ENCODE measurements around the gene ANKHD1. TPM values are rescaled to one million over a fixed set of nuclear protein-coding genes. Genes with fewer than 3 reads are reported as not detected.

The ANKHD1 gene
- total RNA-seq, 3 donors from 2014 or later (not counting 1 experiment from before 2014, with no cell fraction given): 225 to 239 (median 230) TPM

DNA sequence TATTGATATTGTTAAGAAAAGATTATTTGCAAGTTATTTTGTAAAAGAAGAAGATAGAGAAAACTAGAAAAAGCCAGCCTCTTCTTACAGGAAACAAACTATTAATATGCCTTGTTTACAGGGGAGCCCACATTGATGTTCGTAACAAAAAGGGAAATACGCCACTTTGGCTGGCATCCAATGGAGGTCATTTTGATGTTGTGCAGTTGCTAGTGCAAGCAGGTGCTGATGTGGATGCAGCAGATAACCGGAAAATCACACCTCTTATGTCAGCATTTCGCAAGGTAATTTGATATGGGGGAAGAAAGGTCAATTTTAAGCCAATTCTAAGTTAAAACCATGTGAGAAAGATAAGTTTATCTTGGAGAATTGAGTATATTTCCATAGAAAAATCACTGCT is 108.3 kb downstream of the ANKHD1 start:
- H3K4me3 ChIP-seq (ENCODE audit: low read length): no peak overlapping the region
- H3K27me3 Mint-ChIP-seq (ENCODE audit: low read depth in 2 of 2): no peaks in the 10 kb centered on the region
- H3K27me3 ChIP-seq (ENCODE audit: control insufficient read depth, insufficient read depth, low read length): no peaks in the 10 kb centered on the region
- no peaks in the 10 kb centered on the region for H3K4me1 ChIP-seq (ENCODE audit: control insufficient read depth, insufficient read depth, low read length)
- H3K9me3 ChIP-seq (ENCODE audit: control insufficient read depth, insufficient read depth, low read length): no peaks in the 10 kb centered on the region
- H3K27ac ChIP-seq (ENCODE audit: low read length): no peak overlapping the region
- TF ChIP-seq, protein P1, sequence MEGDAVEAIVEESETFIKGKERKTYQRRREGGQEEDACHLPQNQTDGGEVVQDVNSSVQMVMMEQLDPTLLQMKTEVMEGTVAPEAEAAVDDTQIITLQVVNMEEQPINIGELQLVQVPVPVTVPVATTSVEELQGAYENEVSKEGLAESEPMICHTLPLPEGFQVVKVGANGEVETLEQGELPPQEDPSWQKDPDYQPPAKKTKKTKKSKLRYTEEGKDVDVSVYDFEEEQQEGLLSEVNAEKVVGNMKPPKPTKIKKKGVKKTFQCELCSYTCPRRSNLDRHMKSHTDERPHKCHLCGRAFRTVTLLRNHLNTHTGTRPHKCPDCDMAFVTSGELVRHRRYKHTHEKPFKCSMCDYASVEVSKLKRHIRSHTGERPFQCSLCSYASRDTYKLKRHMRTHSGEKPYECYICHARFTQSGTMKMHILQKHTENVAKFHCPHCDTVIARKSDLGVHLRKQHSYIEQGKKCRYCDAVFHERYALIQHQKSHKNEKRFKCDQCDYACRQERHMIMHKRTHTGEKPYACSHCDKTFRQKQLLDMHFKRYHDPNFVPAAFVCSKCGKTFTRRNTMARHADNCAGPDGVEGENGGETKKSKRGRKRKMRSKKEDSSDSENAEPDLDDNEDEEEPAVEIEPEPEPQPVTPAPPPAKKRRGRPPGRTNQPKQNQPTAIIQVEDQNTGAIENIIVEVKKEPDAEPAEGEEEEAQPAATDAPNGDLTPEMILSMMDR (IDR thresholded peaks at IDR 0.05): no peak
- ATAC-seq: no peak
- no peak for DNase-seq
- peaks cover 6% of the 10 kb centered on the region for H3K36me3 Mint-ChIP-seq
- H3K4me3 Mint-ChIP-seq: no peak overlapping the region
- no peaks in the 10 kb centered on the region for H3K9me3 Mint-ChIP-seq
- peaks cover 78% of the 10 kb centered on the region for H3K36me3 ChIP-seq (ENCODE audit: control insufficient read depth, insufficient read depth, low read length)
- intact Hi-C loops (cut with micrococcal nuclease): no loop called here
- no peaks in the 10 kb centered on the region for H3K4me1 Mint-ChIP-seq
- 95% methylated on average over 4 of the region's 4 CpGs for WGBS (ENCODE audit: insufficient coverage)
- no peak overlapping the region for H3K27ac Mint-ChIP-seq

DNA sequence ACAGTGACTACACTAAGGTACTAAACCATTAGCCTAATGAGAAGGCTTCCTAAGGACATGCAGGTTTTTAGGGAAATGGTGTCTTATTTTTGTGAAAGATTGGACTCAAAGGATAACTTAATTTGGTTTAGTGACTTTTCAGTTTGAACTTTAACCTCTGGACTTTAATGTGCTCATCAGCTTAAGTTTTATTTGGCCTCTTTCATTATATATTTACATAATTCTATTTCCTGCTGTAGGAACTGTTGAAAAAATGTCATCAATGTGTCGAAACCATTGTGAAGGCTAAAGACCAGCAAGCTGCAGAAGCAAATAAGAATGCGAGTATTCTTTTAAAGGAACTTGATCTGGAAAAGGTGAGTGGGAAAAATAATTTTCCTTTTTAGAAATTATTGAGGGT is 111.5 kb downstream of the ANKHD1 start:
- H3K36me3 Mint-ChIP-seq: peaks cover 6% of the 10 kb centered on the region
- Histone ChIP-seq H3K4me1 (ENCODE audit: control insufficient read depth, insufficient read depth, low read length) (no peaks in the 10 kb centered on the region), H3K9me3 (ENCODE audit: control insufficient read depth, insufficient read depth, low read length) (no peaks in the 10 kb centered on the region), H3K27me3 (ENCODE audit: control insufficient read depth, insufficient read depth, low read length) (no peaks in the 10 kb centered on the region), H3K4me3 (ENCODE audit: low read length) (no peak overlapping the region), H3K36me3 (ENCODE audit: control insufficient read depth, insufficient read depth, low read length) (peaks cover 54% of the 10 kb centered on the region), H3K27ac (ENCODE audit: low read length) (no peak overlapping the region)
- no peak overlapping the region for H3K27ac Mint-ChIP-seq
- H3K9me3 Mint-ChIP-seq: no peaks in the 10 kb centered on the region
- DNase-seq (no peak), ATAC-seq (no peak)
- H3K4me3 Mint-ChIP-seq: no peak overlapping the region
- 98% methylated on average over 2 of the region's 2 CpGs for WGBS (ENCODE audit: insufficient coverage)
- H3K27me3 Mint-ChIP-seq (ENCODE audit: low read depth in 2 of 2): no peaks in the 10 kb centered on the region
- H3K4me1 Mint-ChIP-seq: no peaks in the 10 kb centered on the region
- TF ChIP-seq, protein P1 (IDR thresholded peaks at IDR 0.05): no peak
- intact Hi-C loops (cut with micrococcal nuclease): no loop called here

DNA sequence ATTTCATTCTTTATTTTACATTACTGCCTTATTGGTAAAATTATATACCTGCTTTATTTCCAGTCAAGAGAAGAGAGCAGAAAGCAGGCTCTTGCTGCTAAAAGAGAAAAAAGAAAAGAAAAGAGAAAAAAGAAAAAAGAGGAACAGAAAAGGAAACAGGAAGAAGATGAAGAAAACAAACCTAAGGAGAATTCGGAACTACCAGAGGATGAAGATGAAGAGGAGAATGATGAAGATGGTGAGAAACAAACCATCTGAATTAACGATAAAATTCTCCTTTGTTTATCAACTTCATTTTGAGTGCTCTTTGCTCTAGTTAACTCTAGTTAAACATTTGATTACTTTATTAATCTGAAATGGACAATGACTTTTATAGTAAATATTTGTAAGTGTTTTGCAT is 122.4 kb downstream of the ANKHD1 start:
- no peak for DNase-seq
- H3K4me3 ChIP-seq (ENCODE audit: low read length): no peak overlapping the region
- no peaks in the 10 kb centered on the region for H3K27me3 ChIP-seq (ENCODE audit: control insufficient read depth, insufficient read depth, low read length)
- no peak overlapping the region for H3K27ac ChIP-seq (ENCODE audit: low read length)
- Mint-ChIP-seq H3K27ac (peak overlapping the region; percentile 60 to 72), H3K27me3 (ENCODE audit: low read depth in 2 of 2) (no peaks in the 10 kb centered on the region), H3K4me3 (no peak overlapping the region), H3K4me1 (no peaks in the 10 kb centered on the region), H3K9me3 (no peaks in the 10 kb centered on the region), H3K36me3 (peaks cover 29% of the 10 kb centered on the region)
- H3K36me3 ChIP-seq (ENCODE audit: control insufficient read depth, insufficient read depth, low read length): peaks cover 43% of the 10 kb centered on the region
- whole genome bisulfite sequencing (ENCODE audit: insufficient coverage): no CpG with 5 or more reads among the region's 2 CpGs
- H3K9me3 ChIP-seq (ENCODE audit: control insufficient read depth, insufficient read depth, low read length): no peaks in the 10 kb centered on the region
- H3K4me1 ChIP-seq (ENCODE audit: control insufficient read depth, insufficient read depth, low read length): no peaks in the 10 kb centered on the region
- TF ChIP-seq, protein P1 (IDR thresholded peaks at IDR 0.05): no peak
- intact Hi-C loops (cut with micrococcal nuclease): no loop called here
- ATAC-seq: no peak

DNA sequence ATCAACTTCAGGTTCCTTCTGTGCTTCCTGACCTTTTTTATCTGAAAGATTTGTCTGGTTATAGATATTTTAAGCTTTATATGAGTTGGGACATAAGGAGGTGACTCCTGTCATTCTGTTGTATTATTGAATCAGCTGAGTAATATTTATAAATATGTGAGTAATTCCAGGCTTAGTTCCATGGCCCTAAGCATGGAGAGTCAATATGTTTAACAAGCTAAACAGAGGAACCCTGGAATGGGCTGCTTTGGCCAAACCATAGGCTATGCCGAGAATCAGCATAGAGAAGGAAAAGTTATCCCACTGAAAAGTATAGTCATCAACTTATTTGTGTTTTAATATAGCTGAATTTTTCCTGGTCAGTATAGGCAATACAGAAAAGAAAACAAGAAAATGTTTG is 138.6 kb downstream of the ANKHD1 start:
- Mint-ChIP-seq H3K9me3 (no peaks in the 10 kb centered on the region), H3K4me3 (no peak overlapping the region), H3K36me3 (no peaks in the 10 kb centered on the region), H3K27me3 (ENCODE audit: low read depth in 2 of 2) (no peaks in the 10 kb centered on the region), H3K27ac (peak overlapping the region in 1 of 2 donors; percentile 18), H3K4me1 (peaks cover 0 to 2% of the 10 kb centered on the region in 2 donors)
- intact Hi-C loops (cut with micrococcal nuclease): no loop called here
- no peaks in the 10 kb centered on the region for H3K4me1 ChIP-seq (ENCODE audit: control insufficient read depth, insufficient read depth, low read length)
- DNase-seq (no peak), ATAC-seq (no peak)
- no peaks in the 10 kb centered on the region for H3K9me3 ChIP-seq (ENCODE audit: control insufficient read depth, insufficient read depth, low read length)
- 88% methylated on average over 1 of the region's 1 CpG for WGBS (ENCODE audit: insufficient coverage)
- no peak overlapping the region for H3K27ac ChIP-seq (ENCODE audit: low read length)
- TF ChIP-seq, protein P1 (IDR thresholded peaks at IDR 0.05): no peak
- no peak overlapping the region for H3K4me3 ChIP-seq (ENCODE audit: low read length)
- no peaks in the 10 kb centered on the region for H3K27me3 ChIP-seq (ENCODE audit: control insufficient read depth, insufficient read depth, low read length)
- peaks cover 57% of the 10 kb centered on the region for H3K36me3 ChIP-seq (ENCODE audit: control insufficient read depth, insufficient read depth, low read length)

All from natural killer cell (primary cell).